Measurements from ENCODE around the gene RBM17. TPM values are rescaled to one million over a fixed set of nuclear protein-coding genes. Genes with fewer than 3 reads are reported as not detected.

RBM17 gene
- polyA plus RNA-seq, 1 experiment, result 28.9 TPM

- ChIA-PET CTCF (interaction anchor here (0.6 to 2.9 kb wide), 6 partner anchors 9 to 268 kb away, joined by 3 to 10 read pairs (median 4); partner anchors contain the start of gene PFKFB3), POLR2A (no interaction called here)
- Histone ChIP-seq H3K27me3 (ENCODE audit: control insufficient read depth, insufficient read depth, low read length) (no peaks in the 10 kb centered on the region; the same call in 1 of the 2 replicates), H3K36me3 (ENCODE audit: control insufficient read depth, insufficient read depth, low read length) (no peaks in the 10 kb centered on the region), H3K4me3 (ENCODE audit: low read depth, low read length) (no peak overlapping the region)
- DNase-seq (ENCODE audit: low read depth), result no peak
- TF ChIP-seq, protein P1, sequence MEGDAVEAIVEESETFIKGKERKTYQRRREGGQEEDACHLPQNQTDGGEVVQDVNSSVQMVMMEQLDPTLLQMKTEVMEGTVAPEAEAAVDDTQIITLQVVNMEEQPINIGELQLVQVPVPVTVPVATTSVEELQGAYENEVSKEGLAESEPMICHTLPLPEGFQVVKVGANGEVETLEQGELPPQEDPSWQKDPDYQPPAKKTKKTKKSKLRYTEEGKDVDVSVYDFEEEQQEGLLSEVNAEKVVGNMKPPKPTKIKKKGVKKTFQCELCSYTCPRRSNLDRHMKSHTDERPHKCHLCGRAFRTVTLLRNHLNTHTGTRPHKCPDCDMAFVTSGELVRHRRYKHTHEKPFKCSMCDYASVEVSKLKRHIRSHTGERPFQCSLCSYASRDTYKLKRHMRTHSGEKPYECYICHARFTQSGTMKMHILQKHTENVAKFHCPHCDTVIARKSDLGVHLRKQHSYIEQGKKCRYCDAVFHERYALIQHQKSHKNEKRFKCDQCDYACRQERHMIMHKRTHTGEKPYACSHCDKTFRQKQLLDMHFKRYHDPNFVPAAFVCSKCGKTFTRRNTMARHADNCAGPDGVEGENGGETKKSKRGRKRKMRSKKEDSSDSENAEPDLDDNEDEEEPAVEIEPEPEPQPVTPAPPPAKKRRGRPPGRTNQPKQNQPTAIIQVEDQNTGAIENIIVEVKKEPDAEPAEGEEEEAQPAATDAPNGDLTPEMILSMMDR (IDR thresholded peaks at IDR 0.05; ENCODE audit: insufficient read depth, low read depth, low read length), result no peak
Measured at GRCh38 chr10:6133331-6134098, 44.7 kb downstream of the RBM17 start.

DNA sequence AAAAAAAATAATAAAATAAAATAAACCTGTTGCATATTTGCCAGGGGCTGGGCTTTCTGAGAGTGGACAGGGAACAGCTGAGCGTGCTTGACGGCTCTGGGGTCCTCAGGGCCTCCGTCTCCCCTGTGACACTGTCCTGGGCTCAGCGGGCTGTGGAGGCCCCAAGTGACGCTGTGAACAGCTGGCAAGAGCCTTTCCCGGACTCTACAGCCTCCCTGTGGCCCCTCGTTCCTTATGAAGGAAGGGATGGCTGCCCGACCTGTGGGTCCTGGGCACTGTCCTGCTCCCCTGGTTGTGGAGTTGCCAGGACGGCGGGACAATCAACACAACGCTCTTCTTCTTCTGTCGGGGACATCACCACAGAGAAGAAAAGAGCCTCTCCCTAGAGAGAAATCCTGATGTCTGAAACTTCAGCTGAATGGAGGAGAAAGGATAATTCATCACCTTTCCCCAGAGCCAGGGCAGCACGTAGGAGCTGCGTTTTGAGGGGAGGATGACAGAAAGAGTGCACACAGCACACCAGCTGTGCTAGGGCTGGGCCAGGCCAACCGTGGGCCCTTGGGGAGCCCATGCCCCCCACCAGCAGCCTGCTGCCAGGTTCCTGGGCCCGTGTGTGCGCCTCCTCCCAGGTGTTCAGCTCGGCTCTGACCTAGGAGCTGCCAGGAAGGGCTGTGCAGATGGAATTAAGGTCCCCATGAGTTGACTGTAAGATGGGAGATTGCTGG lies 45.4 kb downstream of the RBM17 start:
- ChIA-PET POLR2A (no interaction called here), CTCF (interaction anchor here (0.6 to 2.9 kb wide), 5 partner anchors 9 to 268 kb away, joined by 3 to 10 read pairs (median 6); partner anchors contain the start of gene PFKFB3)
- Histone ChIP-seq H3K4me3 (ENCODE audit: low read depth, low read length) (no peak overlapping the region), H3K36me3 (ENCODE audit: control insufficient read depth, insufficient read depth, low read length) (no peaks in the 10 kb centered on the region), H3K27me3 (ENCODE audit: control insufficient read depth, insufficient read depth, low read length) (no peaks in the 10 kb centered on the region; the same call in 1 of the 2 replicates)
- TF ChIP-seq, protein P1 (IDR thresholded peaks at IDR 0.05; ENCODE audit: insufficient read depth, low read depth, low read length), result no peak
- DNase-seq (ENCODE audit: low read depth), result no peak

DNA sequence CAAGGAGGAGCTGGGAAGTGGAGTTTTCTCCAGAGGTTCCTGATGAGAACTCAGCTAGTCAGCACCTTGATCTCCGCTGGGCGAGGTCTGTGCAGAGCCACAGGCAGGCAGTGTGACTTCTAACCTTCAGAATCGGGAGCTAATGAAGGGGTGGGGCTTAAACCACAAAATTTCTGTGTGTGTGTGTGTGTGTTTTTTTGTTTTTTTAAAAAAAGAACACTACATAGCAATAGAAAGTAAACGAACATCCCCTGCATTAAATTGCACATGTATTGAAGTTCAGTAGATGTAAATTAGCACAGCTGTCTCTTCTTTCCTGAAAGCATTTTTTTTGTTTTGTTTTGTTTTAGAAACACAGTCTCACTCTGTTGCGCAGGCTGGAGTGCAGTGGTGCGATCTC lies 46.2 kb downstream of the RBM17 start:
- ChIA-PET POLR2A (interaction anchor here (0.6 kb wide), 1 partner anchor 69 kb away, joined by 5 read pairs; no protein-coding TSS in a partner anchor), CTCF (interaction anchor here (1.7 to 2.9 kb wide), 4 partner anchors 17 to 267 kb away, joined by 6 to 10 read pairs (median 8); partner anchors contain the start of gene PFKFB3)
- DNase-seq (ENCODE audit: low read depth), result no peak
- Histone ChIP-seq H3K36me3 (ENCODE audit: control insufficient read depth, insufficient read depth, low read length) (no peaks in the 10 kb centered on the region), H3K27me3 (ENCODE audit: control insufficient read depth, insufficient read depth, low read length) (no peaks in the 10 kb centered on the region; the same call in 1 of the 2 replicates), H3K4me3 (ENCODE audit: low read depth, low read length) (no peak overlapping the region)
- TF ChIP-seq, protein P1 (IDR thresholded peaks at IDR 0.05; ENCODE audit: insufficient read depth, low read depth, low read length), result no peak

GRCh38 chr10:6135589-6136168 lies 46.8 kb downstream of the RBM17 start:
- Histone ChIP-seq H3K27me3 (ENCODE audit: control insufficient read depth, insufficient read depth, low read length) (no peaks in the 10 kb centered on the region; the same call in 1 of the 2 replicates), H3K36me3 (ENCODE audit: control insufficient read depth, insufficient read depth, low read length) (no peaks in the 10 kb centered on the region), H3K4me3 (ENCODE audit: low read depth, low read length) (no peak overlapping the region)
- no peak for DNase-seq (ENCODE audit: low read depth)
- TF ChIP-seq, protein P1 (IDR thresholded peaks at IDR 0.05; ENCODE audit: insufficient read depth, low read depth, low read length), result no peak
- ChIA-PET POLR2A (interaction anchor here (0.6 to 1.0 kb wide), 2 partner anchors 67 to 69 kb away, joined by 3 to 5 read pairs; partner anchors contain the start of gene PFKFB3), CTCF (interaction anchor here (1.2 to 2.9 kb wide), 11 partner anchors 8 to 266 kb away, joined by 3 to 14 read pairs (median 6); partner anchors contain the start of gene PFKFB3)

Measured in BJ (cell line).